RWPE2 (cell line): ENCODE measurements around the gene IQCH.

Experiments
- ATAC-seq: fragments of 200-7000 bp; cut with Tn5 transposase; 3 replicates; pipeline ENCODE4 v1.9.1; 2021; ENCODE audit warnings: low read depth
- DNase-seq: peaks from one replicate; pipeline ENCODE4 v3.0.0-alpha.2; 2020; ENCODE audit warnings: low spot score
- H3K27ac ChIP-seq: fragments of 450-650 bp; 2 replicates; pipeline ENCODE4 v1.5.1; 2017; ENCODE audit warnings: mild to moderate bottlenecking; ENCODE audit not compliant: poor library complexity, severe bottlenecking
- H3K27me3 ChIP-seq: fragments of 250-450 bp; sonication (Bioruptor Pico); 2 replicates; pipeline ENCODE4 v1.5.1; 2021; ENCODE audit warnings: mild to moderate bottlenecking, moderate library complexity; ENCODE audit not compliant: insufficient read depth, poor library complexity, severe bottlenecking
- H3K36me3 ChIP-seq: fragments of 250-450 bp; sonication (Bioruptor Pico); 2 replicates; pipeline ENCODE4 v1.5.1; 2020; ENCODE audit warnings: low read depth, mild to moderate bottlenecking, moderate library complexity
- H3K4me1 ChIP-seq: fragments of 250-450 bp; sonication (Bioruptor Pico); 2 replicates; pipeline ENCODE4 v1.5.1; 2021; ENCODE audit warnings: mild to moderate bottlenecking, moderate library complexity; ENCODE audit not compliant: insufficient read depth, poor library complexity, severe bottlenecking
- H3K4me3 ChIP-seq: fragments of 250-450 bp; sonication (Bioruptor Pico); 2 replicates; pipeline ENCODE4 v1.5.1; 2021; ENCODE audit warnings: mild to moderate bottlenecking, moderate library complexity; ENCODE audit not compliant: severe bottlenecking
- H3K9me3 ChIP-seq: fragments of 250-450 bp; sonication (Bioruptor Pico); 2 replicates; pipeline ENCODE4 v1.5.1; 2021; ENCODE audit warnings: mild to moderate bottlenecking, moderate library complexity; ENCODE audit not compliant: severe bottlenecking
- CTCF ChIP-seq: fragments of 450-650 bp; IDR thresholded peaks from one replicate; pipeline ENCODE4 v1.5.1; 2017; ENCODE audit warnings: mild to moderate bottlenecking, moderate library complexity; ENCODE audit not compliant: poor library complexity, severe bottlenecking

Gene IQCH

GRCh38 chr15:67383899-67384298 lies 129.3 kb downstream of the IQCH start:
- Histone ChIP-seq H3K27me3 (no peaks in the 10 kb centered on the region), H3K27ac (no peak overlapping the region), H3K4me3 (no peak overlapping the region), H3K4me1 (no peaks in the 10 kb centered on the region), H3K9me3 (no peaks in the 10 kb centered on the region), H3K36me3 (no peaks in the 10 kb centered on the region)
- no peak for ATAC-seq
- DNase-seq = no peak
- TF ChIP-seq CTCF = peak; percentile 41

GRCh38 chr15:67384761-67385160 lies 130.2 kb downstream of the IQCH start:
- Histone ChIP-seq H3K4me1 (no peaks in the 10 kb centered on the region), H3K27me3 (no peaks in the 10 kb centered on the region), H3K4me3 (no peak overlapping the region), H3K27ac (no peak overlapping the region), H3K9me3 (no peaks in the 10 kb centered on the region), H3K36me3 (no peaks in the 10 kb centered on the region)
- no peak for TF ChIP-seq CTCF
- no peak for ATAC-seq
- DNase-seq = no peak

DNA sequence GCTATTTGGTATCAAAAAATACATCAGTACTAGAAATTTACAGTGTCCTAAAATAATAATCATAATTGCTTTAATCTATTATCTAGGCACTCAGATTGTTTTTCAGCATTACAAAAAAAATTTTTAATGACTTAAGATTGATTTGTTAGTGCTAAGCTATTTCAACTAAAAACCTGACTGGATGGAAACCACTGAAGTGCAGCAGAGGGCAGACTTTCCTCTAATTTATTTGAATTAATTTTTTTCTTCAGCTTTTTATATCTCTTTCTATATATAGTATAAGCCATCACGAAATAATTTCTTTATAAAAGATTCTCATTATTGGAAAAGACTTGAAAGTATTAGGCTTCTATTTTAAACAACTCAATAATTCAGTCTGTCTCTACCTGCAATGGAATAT lies 131.4 kb downstream of the IQCH start:
- TF ChIP-seq CTCF = peak; percentile 48
- Histone ChIP-seq H3K27me3 (no peaks in the 10 kb centered on the region), H3K9me3 (no peaks in the 10 kb centered on the region), H3K36me3 (no peaks in the 10 kb centered on the region), H3K27ac (no peak overlapping the region), H3K4me1 (no peaks in the 10 kb centered on the region), H3K4me3 (no peak overlapping the region)
- ATAC-seq (no peak), DNase-seq (no peak)

DNA sequence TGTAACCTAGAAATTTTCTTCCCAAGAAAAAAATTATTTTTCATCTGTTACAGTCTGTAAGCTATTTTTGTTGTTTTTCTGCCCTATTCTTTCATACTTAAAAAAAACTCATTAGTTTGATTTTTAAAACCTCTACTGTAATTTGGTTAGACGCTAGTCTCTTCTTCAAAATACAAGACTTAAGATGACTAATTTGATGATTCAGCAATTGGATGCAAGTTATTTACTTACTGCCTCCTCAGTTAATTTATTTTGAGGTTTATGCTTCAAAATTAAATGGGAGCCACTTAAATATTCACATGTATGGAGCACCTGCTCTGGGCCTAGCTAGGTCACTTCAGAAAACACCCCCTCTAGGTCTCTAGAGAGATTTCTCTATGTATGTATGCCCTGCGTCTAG lies 132.4 kb downstream of the IQCH start:
- no peaks in the 10 kb centered on the region for H3K36me3 ChIP-seq
- H3K27me3 ChIP-seq = no peaks in the 10 kb centered on the region
- H3K9me3 ChIP-seq = no peaks in the 10 kb centered on the region
- no peak overlapping the region for H3K27ac ChIP-seq
- TF ChIP-seq CTCF = no peak
- H3K4me3 ChIP-seq = no peak overlapping the region
- DNase-seq = no peak
- no peaks in the 10 kb centered on the region for H3K4me1 ChIP-seq
- no peak for ATAC-seq

DNA sequence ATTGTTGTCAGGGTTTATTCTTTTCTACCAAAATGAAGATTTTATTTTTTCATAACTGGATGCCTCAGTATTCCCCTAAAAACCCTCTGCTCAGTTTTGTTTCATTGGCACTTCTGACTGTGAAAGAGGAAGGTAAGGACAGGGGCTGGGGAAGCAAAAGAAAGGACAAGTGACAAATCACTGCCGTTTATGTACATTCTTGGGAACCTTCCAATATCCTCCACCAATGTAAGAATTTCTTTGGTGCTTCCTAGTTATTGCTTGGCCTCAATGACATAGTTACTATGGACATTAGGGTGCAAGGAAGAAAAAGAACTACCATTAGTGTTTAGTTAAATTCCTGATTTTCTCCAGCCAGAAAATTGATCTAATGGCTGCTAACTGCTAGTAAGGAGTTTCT lies 135.4 kb downstream of the IQCH start:
- H3K9me3 ChIP-seq = no peaks in the 10 kb centered on the region
- no peak overlapping the region for H3K4me3 ChIP-seq
- no peaks in the 10 kb centered on the region for H3K4me1 ChIP-seq
- H3K27me3 ChIP-seq = no peaks in the 10 kb centered on the region
- no peak overlapping the region for H3K27ac ChIP-seq
- ATAC-seq = no peak
- H3K36me3 ChIP-seq = no peaks in the 10 kb centered on the region
- no peak for TF ChIP-seq CTCF
- no peak for DNase-seq
